A549 (cell line): ENCODE data around the gene C4orf17. TPM values are rescaled to one million over a fixed set of nuclear protein-coding genes. Genes with fewer than 3 reads are reported as not detected.
A peak's percentile ranks its signal among the peaks of the same experiment; 100 is the strongest.

ENCODE experiments used
- ATAC-seq, 2 experiments: fragments of 200-7000 bp in 1 of 2; fragments of >200 bp in 1 of 2; cut with Nextera tagmentation in 1 of 2; cut with Tn5 transposase in 1 of 2; 3 replicates each; pipeline versions ENCODE4 v1.8.0 to v1.9.1; 2018 to 2020; ENCODE audit warnings: mild to moderate bottlenecking in 1 of 2, moderate library complexity in 1 of 2
- CTCF ChIA-PET: fragments of 300-600 bp; sonication (Branson Sonifier 250); formaldehyde crosslinking; extraction: SDS; loops from one replicate; lab custom pipeline; 2021; ENCODE audit warnings: antibody characterized with exemption, inconsistent platforms; lab: Yijun Ruan, JAX
- POLR2A ChIA-PET: fragments of 350-600 bp; formaldehyde crosslinking; extraction: SDS; loops from one replicate; lab custom pipeline; 2021; ENCODE audit warnings: antibody characterized with exemption, inconsistent platforms; lab: Yijun Ruan, JAX
- DNase-seq, 2 experiments: peaks; one replicate each; pipeline versions ENCODE4 v3.0.0 to v3.0.0-alpha.2; 2011 to 2016; ENCODE audit warnings: low read depth in 1 of 2, low spot score in 1 of 2
- FAIRE-seq: peaks from 2 replicates; lab custom pipeline; 2011; peaks lifted over from hg19 to GRCh38; lab: Jason Lieb, UNC
- H3K27ac ChIP-seq, 2 experiments: fragments of >200 bp; sonication (Bioruptor Twin); formaldehyde crosslinking; 3 replicates each; pipeline ENCODE4 v1.5.1; 2016 to 2017
- H3K4me1 ChIP-seq: fragments of >200 bp; sonication (Bioruptor Twin); formaldehyde crosslinking; 3 replicates; pipeline ENCODE4 v1.6.1; 2016
- H3K4me2 ChIP-seq: fragments of >200 bp; sonication (Bioruptor Twin); formaldehyde crosslinking; 3 replicates; pipeline ENCODE4 v1.6.1; 2016
- H3K4me3 ChIP-seq: fragments of >200 bp; sonication (Bioruptor Twin); formaldehyde crosslinking; 3 replicates; pipeline ENCODE4 v1.5.1; 2016
- H3K9me3 ChIP-seq: fragments of >200 bp; sonication (Bioruptor Twin); formaldehyde crosslinking; 3 replicates; pipeline ENCODE4 v1.6.1; 2016
- CBX2 ChIP-seq: fragments of 200-600 bp; sonication (generic); IDR thresholded peaks from 2 replicates; pipeline ENCODE4 v1.6.1; 2016; ENCODE audit warnings: low read depth, mild to moderate bottlenecking, borderline replicate concordance
- HOXA7 ChIP-seq: fragments of 250-450 bp; sonication (Bioruptor Pico); IDR thresholded peaks from 2 replicates; pipeline ENCODE4 v1.5.0; 2020; ENCODE audit warnings: mild to moderate bottlenecking, moderate library complexity
- HOXB5 ChIP-seq: fragments of 250-450 bp; sonication (Bioruptor Pico); IDR thresholded peaks from 2 replicates; pipeline ENCODE4 v1.5.0; 2020; ENCODE audit warnings: mild to moderate bottlenecking, moderate library complexity
- MAFK ChIP-seq: fragments of 450-650 bp; IDR thresholded peaks from 2 replicates; pipeline ENCODE4 v1.6.1; 2014; ENCODE audit not compliant: partially characterized antibody
- MAZ ChIP-seq: fragments of 150-350 bp; IDR thresholded peaks from 2 replicates; pipeline ENCODE4 v1.6.1; 2014; ENCODE audit warnings: antibody characterized with exemption, low read depth, low read length, borderline replicate concordance
- NR3C1 ChIP-seq: fragments of >200 bp; sonication (Bioruptor Twin); formaldehyde crosslinking; IDR thresholded peaks from 3 replicates; pipeline ENCODE4 v1.6.1; 2017
- RARB ChIP-seq: fragments of 250-450 bp; sonication (Bioruptor Pico); IDR thresholded peaks from 2 replicates; pipeline ENCODE4 v1.8.0; 2021; ENCODE audit warnings: mild to moderate bottlenecking, moderate library complexity
- RFX5 ChIP-seq: fragments of 450-650 bp; IDR thresholded peaks from 2 replicates; pipeline ENCODE4 v1.7.1; 2014; ENCODE audit warnings: antibody characterized with exemption, mild to moderate bottlenecking, moderate library complexity
- TP53 ChIP-seq: fragments of 250-450 bp; sonication (Bioruptor Pico); IDR thresholded peaks from 2 replicates; pipeline ENCODE4 v1.5.0; 2021; ENCODE audit warnings: mild to moderate bottlenecking, moderate library complexity
- ZC3H11A ChIP-seq: fragments of 450-650 bp; IDR thresholded peaks from 2 replicates; pipeline ENCODE4 v1.6.1; 2014; ENCODE audit warnings: antibody characterized with exemption, mild to moderate bottlenecking
- WGBS: methylation state at CpG from one replicate; pipeline ENCODE4 v1.1.6; 2017; ENCODE audit errors: missing lambda C conversion rate; 5-methylcytosine and 5-hydroxymethylcytosine counted together
- polyA plus RNA-seq, 4 experiments: library from polyadenylated mRNA; depleted of rRNA in 3 of 4; stranded (reverse); fragments of >200 nt; fragmentation: RNase III in 1 of 4; extraction: RNeasy Plus Mini Kit Qiagen cat#74134 plus additional on column Dnase treatment in 1 of 4; gene quantifications; 2 replicates in 3 of 4; 3 replicates in 1 of 4; pipeline ENCODE4 v1.2.3, GENCODE V29; 2011 to 2017
- TF ChIP-seq, protein P1 (sequence below): fragments of 250-450 bp; sonication (Bioruptor Pico); IDR thresholded peaks from 2 replicates; pipeline ENCODE4 v1.5.0; 2021; ENCODE audit warnings: mild to moderate bottlenecking, moderate library complexity, borderline replicate concordance
- TF ChIP-seq, protein P2 (sequence below): fragments of >200 bp; sonication (Bioruptor Twin); formaldehyde crosslinking; IDR thresholded peaks from 3 replicates; pipeline ENCODE4 v1.5.1; 2016
- TF ChIP-seq, protein P3 (sequence below): fragments of 200-600 bp; sonication (generic); IDR thresholded peaks from 2 replicates; pipeline ENCODE4 v1.6.1; 2016; ENCODE audit warnings: antibody characterized with exemption, mild to moderate bottlenecking, moderate library complexity
- TF ChIP-seq, protein P4 (sequence below): IDR thresholded peaks from 2 replicates; pipeline ENCODE4 v1.6.1; 2012

C4orf17 gene
- polyA plus RNA-seq, 2 of the 4 experiments (the other 2 are of a cell fraction), result not detected

DNA sequence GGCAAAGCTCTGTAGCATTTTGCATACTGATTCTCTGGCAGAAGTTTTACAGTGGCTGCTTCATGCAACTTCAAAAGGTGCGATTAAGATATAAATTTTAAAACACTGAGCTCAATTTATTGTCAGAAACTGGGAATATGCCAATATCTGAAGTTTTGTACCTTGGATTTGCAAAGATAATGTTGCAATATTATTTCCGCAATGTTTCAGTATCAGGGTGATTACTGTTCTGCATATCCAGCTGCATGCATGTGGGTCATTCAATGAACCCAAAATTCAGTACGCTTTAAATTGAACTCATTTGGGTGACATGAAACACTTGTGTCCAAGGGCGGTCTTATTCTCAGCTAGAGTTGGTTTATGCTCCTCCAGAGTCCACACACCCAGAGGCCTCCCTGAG lies 26.9 kb downstream of the C4orf17 start:
- CTCF ChIA-PET, result interaction anchor here (0.9 to 1.2 kb wide), 2 partner anchors 11 to 265 kb away, joined by 3 read pairs; no protein-coding TSS in a partner anchor
- Histone ChIP-seq H3K27ac (no peak overlapping the region), H3K9me3 (no peaks in the 10 kb centered on the region), H3K4me3 (no peak overlapping the region), H3K4me1 (peaks cover 18% of the 10 kb centered on the region), H3K4me2 (no peak overlapping the region)
- DNase-seq (no peak), FAIRE-seq (no peak), ATAC-seq (no peak)
- WGBS, result 84% methylated on average over 4 of the region's 4 CpGs
- TF ChIP-seq HOXB5 (CRISPR knock-in tag), result no peak
- TF ChIP-seq MAFK, result no peak
- no peak for TF ChIP-seq RARB (CRISPR knock-in tag)
- POLR2A ChIA-PET, result no interaction called here

DNA sequence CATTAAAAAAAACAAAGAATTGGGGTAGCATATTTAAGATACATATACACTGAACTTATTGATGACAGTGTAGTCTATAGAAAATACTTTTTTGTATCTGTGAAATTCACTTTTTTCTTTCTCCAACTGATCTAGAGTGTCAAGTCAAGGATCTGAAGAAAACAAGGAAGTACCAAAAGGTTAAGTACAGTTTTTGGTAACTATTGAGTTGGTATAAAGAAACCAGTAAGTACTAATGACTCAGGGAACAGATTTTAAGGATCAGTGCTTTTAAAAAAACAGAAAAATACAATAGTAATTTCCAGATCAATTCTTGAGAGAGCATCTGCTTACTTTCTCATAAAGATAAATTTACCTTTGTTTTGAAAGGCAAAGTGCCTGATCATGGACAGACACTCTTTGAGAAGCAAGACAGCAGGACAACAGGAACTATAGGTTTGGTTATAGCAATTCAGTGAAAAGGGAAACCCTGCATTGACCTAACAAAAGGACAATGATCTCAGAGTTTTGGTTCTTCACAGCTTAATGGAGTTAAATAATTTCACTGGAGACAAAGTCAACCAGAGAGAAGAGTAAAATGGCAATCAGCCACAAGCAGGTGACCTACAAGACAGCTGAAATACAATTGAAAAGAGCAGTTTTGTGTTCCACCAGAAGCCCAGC lies 29.6 kb downstream of the C4orf17 start:
- POLR2A ChIA-PET, result no interaction called here
- DNase-seq (no peak), FAIRE-seq (no peak)

More for the DNA sequence above, 29.6 kb downstream of the C4orf17 start:
- no peak for ATAC-seq
- Histone ChIP-seq H3K4me1 (peaks cover 18% of the 10 kb centered on the region), H3K4me2 (peak overlapping the region; percentile 46), H3K9me3 (no peaks in the 10 kb centered on the region), H3K4me3 (no peak overlapping the region), H3K27ac (peak overlapping the region; percentile 31 to 46; a peak in 1 of 6 replicates)
- CTCF ChIA-PET, result no interaction called here
- TF ChIP-seq, protein P1, sequence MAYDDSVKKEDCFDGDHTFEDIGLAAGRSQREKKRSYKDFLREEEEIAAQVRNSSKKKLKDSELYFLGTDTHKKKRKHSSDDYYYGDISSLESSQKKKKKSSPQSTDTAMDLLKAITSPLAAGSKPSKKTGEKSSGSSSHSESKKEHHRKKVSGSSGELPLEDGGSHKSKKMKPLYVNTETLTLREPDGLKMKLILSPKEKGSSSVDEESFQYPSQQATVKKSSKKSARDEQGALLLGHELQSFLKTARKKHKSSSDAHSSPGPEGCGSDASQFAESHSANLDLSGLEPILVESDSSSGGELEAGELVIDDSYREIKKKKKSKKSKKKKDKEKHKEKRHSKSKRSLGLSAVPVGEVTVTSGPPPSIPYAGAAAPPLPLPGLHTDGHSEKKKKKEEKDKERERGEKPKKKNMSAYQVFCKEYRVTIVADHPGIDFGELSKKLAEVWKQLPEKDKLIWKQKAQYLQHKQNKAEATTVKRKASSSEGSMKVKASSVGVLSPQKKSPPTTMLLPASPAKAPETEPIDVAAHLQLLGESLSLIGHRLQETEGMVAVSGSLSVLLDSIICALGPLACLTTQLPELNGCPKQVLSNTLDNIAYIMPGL, result no peak
- TF ChIP-seq MAZ (no peak), CBX2 (no peak), TP53 (CRISPR knock-in tag) (no peak), RFX5 (no peak), HOXB5 (CRISPR knock-in tag) (no peak), RARB (CRISPR knock-in tag) (no peak), HOXA7 (no peak), NR3C1 (no peak), ZC3H11A (no peak)
- TF ChIP-seq, protein P2, sequence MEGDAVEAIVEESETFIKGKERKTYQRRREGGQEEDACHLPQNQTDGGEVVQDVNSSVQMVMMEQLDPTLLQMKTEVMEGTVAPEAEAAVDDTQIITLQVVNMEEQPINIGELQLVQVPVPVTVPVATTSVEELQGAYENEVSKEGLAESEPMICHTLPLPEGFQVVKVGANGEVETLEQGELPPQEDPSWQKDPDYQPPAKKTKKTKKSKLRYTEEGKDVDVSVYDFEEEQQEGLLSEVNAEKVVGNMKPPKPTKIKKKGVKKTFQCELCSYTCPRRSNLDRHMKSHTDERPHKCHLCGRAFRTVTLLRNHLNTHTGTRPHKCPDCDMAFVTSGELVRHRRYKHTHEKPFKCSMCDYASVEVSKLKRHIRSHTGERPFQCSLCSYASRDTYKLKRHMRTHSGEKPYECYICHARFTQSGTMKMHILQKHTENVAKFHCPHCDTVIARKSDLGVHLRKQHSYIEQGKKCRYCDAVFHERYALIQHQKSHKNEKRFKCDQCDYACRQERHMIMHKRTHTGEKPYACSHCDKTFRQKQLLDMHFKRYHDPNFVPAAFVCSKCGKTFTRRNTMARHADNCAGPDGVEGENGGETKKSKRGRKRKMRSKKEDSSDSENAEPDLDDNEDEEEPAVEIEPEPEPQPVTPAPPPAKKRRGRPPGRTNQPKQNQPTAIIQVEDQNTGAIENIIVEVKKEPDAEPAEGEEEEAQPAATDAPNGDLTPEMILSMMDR, result no peak
- TF ChIP-seq, protein P3, sequence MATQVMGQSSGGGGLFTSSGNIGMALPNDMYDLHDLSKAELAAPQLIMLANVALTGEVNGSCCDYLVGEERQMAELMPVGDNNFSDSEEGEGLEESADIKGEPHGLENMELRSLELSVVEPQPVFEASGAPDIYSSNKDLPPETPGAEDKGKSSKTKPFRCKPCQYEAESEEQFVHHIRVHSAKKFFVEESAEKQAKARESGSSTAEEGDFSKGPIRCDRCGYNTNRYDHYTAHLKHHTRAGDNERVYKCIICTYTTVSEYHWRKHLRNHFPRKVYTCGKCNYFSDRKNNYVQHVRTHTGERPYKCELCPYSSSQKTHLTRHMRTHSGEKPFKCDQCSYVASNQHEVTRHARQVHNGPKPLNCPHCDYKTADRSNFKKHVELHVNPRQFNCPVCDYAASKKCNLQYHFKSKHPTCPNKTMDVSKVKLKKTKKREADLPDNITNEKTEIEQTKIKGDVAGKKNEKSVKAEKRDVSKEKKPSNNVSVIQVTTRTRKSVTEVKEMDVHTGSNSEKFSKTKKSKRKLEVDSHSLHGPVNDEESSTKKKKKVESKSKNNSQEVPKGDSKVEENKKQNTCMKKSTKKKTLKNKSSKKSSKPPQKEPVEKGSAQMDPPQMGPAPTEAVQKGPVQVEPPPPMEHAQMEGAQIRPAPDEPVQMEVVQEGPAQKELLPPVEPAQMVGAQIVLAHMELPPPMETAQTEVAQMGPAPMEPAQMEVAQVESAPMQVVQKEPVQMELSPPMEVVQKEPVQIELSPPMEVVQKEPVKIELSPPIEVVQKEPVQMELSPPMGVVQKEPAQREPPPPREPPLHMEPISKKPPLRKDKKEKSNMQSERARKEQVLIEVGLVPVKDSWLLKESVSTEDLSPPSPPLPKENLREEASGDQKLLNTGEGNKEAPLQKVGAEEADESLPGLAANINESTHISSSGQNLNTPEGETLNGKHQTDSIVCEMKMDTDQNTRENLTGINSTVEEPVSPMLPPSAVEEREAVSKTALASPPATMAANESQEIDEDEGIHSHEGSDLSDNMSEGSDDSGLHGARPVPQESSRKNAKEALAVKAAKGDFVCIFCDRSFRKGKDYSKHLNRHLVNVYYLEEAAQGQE, result no peak
- TF ChIP-seq, protein P4, sequence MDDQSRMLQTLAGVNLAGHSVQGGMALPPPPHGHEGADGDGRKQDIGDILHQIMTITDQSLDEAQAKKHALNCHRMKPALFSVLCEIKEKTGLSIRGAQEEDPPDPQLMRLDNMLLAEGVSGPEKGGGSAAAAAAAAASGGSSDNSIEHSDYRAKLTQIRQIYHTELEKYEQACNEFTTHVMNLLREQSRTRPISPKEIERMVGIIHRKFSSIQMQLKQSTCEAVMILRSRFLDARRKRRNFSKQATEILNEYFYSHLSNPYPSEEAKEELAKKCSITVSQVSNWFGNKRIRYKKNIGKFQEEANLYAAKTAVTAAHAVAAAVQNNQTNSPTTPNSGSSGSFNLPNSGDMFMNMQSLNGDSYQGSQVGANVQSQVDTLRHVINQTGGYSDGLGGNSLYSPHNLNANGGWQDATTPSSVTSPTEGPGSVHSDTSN, result no peak
